Measurements from ENCODE around the gene FOXP1. TPM values are rescaled to one million over a fixed set of nuclear protein-coding genes. Genes with fewer than 3 reads are reported as not detected.

Gene FOXP1
- total RNA-seq, 1 experiment from 2014 or later: 6.5 TPM

GRCh38 chr3:71061037-71061436, 522.5 kb downstream of the FOXP1 start:
- in situ Hi-C loops (cut with HindIII; ENCODE audit: low pct_unique_long_range_greater_than_20kb, low sequenced_read_pairs): no loop called here
- no peak for DNase-seq (ENCODE audit: low read depth, low spot score)

GRCh38 chr3:71060536-71060935, 523.0 kb downstream of the FOXP1 start:
- DNase-seq (ENCODE audit: low read depth, low spot score): no peak
- in situ Hi-C loops (cut with HindIII; ENCODE audit: low pct_unique_long_range_greater_than_20kb, low sequenced_read_pairs): no loop called here

- in situ Hi-C loops (cut with HindIII; ENCODE audit: low pct_unique_long_range_greater_than_20kb, low sequenced_read_pairs): no loop called here
- DNase-seq (ENCODE audit: low read depth, low spot score): no peak
Measured at GRCh38 chr3:71057526-71057894, 526.0 kb downstream of the FOXP1 start.

GRCh38 chr3:71056327-71056726, 527.2 kb downstream of the FOXP1 start:
- in situ Hi-C loops (cut with HindIII; ENCODE audit: low pct_unique_long_range_greater_than_20kb, low sequenced_read_pairs): no loop called here

GRCh38 chr3:71055257-71056001, 528.1 kb downstream of the FOXP1 start:
- in situ Hi-C loops (cut with HindIII; ENCODE audit: low pct_unique_long_range_greater_than_20kb, low sequenced_read_pairs): no loop called here

More at GRCh38 chr3:71056327-71056726, 527.2 kb downstream of the FOXP1 start:
- no peak for DNase-seq (ENCODE audit: low read depth, low spot score)

GRCh38 chr3:71054312-71054711, 529.2 kb downstream of the FOXP1 start:
- in situ Hi-C loops (cut with HindIII; ENCODE audit: low pct_unique_long_range_greater_than_20kb, low sequenced_read_pairs): no loop called here
- no peak for DNase-seq (ENCODE audit: low read depth, low spot score)

More at GRCh38 chr3:71055257-71056001, 528.1 kb downstream of the FOXP1 start:
- no peak for DNase-seq (ENCODE audit: low read depth, low spot score)

GRCh38 chr3:71053495-71053894, 530.0 kb downstream of the FOXP1 start:
- no peak for DNase-seq (ENCODE audit: low read depth, low spot score)
- in situ Hi-C loops (cut with HindIII; ENCODE audit: low pct_unique_long_range_greater_than_20kb, low sequenced_read_pairs): no loop called here

GRCh38 chr3:71052716-71053115, 530.8 kb downstream of the FOXP1 start:
- in situ Hi-C loops (cut with HindIII; ENCODE audit: low pct_unique_long_range_greater_than_20kb, low sequenced_read_pairs): no loop called here
- no peak for DNase-seq (ENCODE audit: low read depth, low spot score)

GRCh38 chr3:71051893-71052687, 531.4 kb downstream of the FOXP1 start:
- no peak for DNase-seq (ENCODE audit: low read depth, low spot score)
- in situ Hi-C loops (cut with HindIII; ENCODE audit: low pct_unique_long_range_greater_than_20kb, low sequenced_read_pairs): no loop called here

- in situ Hi-C loops (cut with HindIII; ENCODE audit: low pct_unique_long_range_greater_than_20kb, low sequenced_read_pairs): no loop called here
- DNase-seq (ENCODE audit: low read depth, low spot score): no peak
Measured at GRCh38 chr3:71051259-71051595, 532.3 kb downstream of the FOXP1 start.

GRCh38 chr3:71050538-71051258, 532.8 kb downstream of the FOXP1 start:
- in situ Hi-C loops (cut with HindIII; ENCODE audit: low pct_unique_long_range_greater_than_20kb, low sequenced_read_pairs): no loop called here
- DNase-seq (ENCODE audit: low read depth, low spot score): peak; percentile 58

GRCh38 chr3:71050166-71050537, 533.4 kb downstream of the FOXP1 start:
- in situ Hi-C loops (cut with HindIII; ENCODE audit: low pct_unique_long_range_greater_than_20kb, low sequenced_read_pairs): no loop called here
- no peak for DNase-seq (ENCODE audit: low read depth, low spot score)

GRCh38 chr3:71048948-71049347, 534.6 kb downstream of the FOXP1 start:
- DNase-seq (ENCODE audit: low read depth, low spot score): no peak
- in situ Hi-C loops (cut with HindIII; ENCODE audit: low pct_unique_long_range_greater_than_20kb, low sequenced_read_pairs): no loop called here

- in situ Hi-C loops (cut with HindIII; ENCODE audit: low pct_unique_long_range_greater_than_20kb, low sequenced_read_pairs): no loop called here
- no peak for DNase-seq (ENCODE audit: low read depth, low spot score)
Measured at GRCh38 chr3:71047616-71048531, 535.7 kb downstream of the FOXP1 start.

- in situ Hi-C loops (cut with HindIII; ENCODE audit: low pct_unique_long_range_greater_than_20kb, low sequenced_read_pairs): no loop called here
- no peak for DNase-seq (ENCODE audit: low read depth, low spot score)
Measured at GRCh38 chr3:71046791-71047190, 536.7 kb downstream of the FOXP1 start.

- DNase-seq (ENCODE audit: low read depth, low spot score): no peak
- in situ Hi-C loops (cut with HindIII; ENCODE audit: low pct_unique_long_range_greater_than_20kb, low sequenced_read_pairs): no loop called here
Measured at GRCh38 chr3:71045917-71046282, 537.6 kb downstream of the FOXP1 start.

GRCh38 chr3:71045212-71045916, 538.2 kb downstream of the FOXP1 start:
- no peak for DNase-seq (ENCODE audit: low read depth, low spot score)
- in situ Hi-C loops (cut with HindIII; ENCODE audit: low pct_unique_long_range_greater_than_20kb, low sequenced_read_pairs): no loop called here

Data from SK-MEL-5 (cell line).